HG03039 (cell line): Measurements from ENCODE around the gene PDE10A.
A peak's percentile ranks its signal among the peaks of the same experiment; 100 is the strongest.
"Not testable (repeated sequence)": the region's sequence is repeated elsewhere in the genome, so short reads cannot be mapped to it uniquely, and the experiment has no call there.

Source experiments
- ATAC-seq: cut with Tn5 transposase; IDR thresholded peaks from one replicate; pipeline ENCODE4 v1.9.1; 2021; ENCODE audit warnings: mild to moderate bottlenecking, moderate library complexity; ENCODE audit not compliant: unreplicated experiment

Gene PDE10A

DNA sequence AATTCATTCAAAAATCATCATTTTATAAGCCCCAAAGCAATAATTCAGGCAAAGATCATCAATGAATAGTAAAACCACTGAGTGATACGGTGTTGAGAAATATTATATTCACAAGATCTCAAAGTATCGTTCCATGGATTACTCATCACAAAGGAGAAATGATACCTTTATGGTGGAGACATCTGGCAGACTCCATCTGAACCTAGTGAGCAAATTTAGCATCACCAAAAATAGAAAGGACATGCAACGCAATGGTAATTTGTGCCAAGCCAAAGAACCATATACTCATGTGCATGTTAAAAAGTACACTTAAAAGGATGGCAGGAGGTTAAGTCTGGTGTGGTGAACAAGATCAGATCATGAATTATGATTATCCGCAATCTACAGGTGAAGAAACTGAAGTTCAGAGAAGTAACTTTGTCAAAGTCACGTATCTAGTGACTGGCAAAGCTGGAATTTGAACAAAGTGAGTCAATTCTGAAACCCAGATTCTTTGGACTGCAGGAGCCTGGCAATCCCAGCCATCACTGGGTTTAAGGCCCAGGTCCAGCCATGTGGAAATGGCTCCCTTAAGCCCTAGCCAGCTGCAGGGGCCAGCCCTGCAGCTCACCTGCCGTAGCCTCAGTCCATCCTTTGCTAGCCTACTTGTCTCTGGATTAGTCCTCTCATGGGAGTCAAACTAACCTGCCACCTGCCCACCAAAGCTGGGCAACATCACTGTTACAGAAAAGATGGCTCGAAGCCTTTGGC is 68.3 kb downstream of the PDE10A start:
- ATAC-seq: no peak

DNA sequence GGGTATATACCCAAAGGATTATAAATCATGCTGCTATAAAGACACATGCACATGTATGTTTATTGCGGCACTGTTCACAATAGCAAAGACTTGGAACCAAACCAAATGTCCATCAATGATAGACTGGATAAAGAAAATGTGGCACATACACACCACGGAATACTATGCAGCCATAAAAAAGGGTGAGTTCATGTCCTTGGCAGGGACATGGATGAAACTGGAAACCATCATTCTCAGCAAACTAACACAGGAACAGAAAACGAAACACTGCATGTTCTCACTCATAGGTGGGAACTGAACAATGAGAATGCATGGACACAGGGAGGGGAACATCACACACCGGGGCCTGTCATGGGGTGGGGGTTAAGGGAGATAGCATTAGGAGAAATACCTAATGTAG is 70.1 kb downstream of the PDE10A start:
- ATAC-seq: not testable (repeated sequence)

DNA sequence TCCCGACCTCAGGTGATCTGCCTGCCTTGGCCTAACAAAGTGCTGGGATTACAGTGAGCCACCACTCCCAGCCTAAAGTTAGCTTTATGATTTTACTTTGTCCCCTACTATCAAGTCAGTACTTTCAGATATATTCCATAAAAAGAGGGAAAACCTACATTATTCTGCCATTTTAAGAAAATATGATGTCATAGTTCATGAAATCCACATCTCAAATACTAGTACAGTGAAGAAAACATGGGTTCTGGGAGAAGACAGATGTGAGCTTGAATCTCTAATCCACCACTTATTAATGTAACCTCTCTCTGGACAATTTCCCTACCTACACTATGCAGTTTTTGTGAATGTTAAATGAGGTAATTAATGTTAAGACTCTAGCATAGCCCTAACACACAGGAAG is 74.5 kb downstream of the PDE10A start:
- no peak for ATAC-seq

DNA sequence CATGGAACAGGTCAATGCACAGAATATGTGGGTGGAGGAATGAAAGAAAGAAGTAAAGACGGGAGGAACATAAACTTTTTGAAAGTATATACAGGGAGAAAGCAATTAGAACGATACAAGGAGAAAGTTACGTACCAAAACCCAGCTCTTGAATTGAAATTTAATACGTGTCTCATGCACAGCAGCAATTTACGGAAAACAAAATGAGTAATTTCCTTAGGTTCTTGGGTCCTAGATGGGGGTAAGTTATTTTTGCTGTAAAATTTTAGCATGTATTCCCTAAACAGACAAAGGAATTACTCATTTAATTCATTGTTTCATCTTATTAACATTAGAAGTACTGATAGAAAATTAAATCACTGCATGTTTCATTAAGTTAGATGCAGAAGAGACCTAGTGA is 75.8 kb downstream of the PDE10A start:
- no peak for ATAC-seq

DNA sequence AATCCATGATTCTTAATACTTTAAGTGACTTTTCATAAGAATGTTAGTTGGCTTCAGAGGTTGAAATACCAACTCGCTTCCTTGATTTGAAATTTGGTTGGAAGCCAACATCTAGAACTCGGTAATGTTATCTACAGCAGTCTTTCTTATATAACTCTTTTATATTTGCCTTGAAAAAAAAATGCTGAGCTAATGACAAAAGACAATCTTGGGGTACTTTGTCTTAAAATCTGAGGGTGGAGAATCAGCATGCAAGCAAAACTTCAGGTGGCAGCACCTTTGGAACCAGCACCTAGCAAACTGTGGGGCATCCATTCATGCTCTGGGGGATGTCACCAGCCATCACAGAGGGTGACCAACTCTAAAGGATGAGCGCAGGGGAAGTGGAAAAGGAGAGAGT is 76.3 kb downstream of the PDE10A start:
- no peak for ATAC-seq

DNA sequence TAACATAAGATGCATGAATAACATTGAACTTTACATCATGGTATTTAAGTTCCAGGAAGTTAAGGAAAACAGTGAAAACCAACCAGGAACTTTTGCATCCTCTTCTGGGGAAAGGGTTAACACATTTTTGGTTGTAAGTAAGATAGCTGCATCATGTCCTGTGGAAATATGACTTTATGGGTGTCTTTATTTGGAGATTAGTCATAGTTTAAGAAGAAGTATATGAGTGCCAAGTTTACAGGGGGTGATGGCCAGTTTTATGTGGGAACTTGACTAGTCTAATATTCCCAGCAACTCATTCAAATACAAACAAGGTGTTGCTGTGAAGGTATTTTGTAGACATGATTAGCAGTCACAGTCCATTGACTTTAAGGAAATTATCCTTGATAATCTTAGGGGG is 78.0 kb downstream of the PDE10A start:
- no peak for ATAC-seq

DNA sequence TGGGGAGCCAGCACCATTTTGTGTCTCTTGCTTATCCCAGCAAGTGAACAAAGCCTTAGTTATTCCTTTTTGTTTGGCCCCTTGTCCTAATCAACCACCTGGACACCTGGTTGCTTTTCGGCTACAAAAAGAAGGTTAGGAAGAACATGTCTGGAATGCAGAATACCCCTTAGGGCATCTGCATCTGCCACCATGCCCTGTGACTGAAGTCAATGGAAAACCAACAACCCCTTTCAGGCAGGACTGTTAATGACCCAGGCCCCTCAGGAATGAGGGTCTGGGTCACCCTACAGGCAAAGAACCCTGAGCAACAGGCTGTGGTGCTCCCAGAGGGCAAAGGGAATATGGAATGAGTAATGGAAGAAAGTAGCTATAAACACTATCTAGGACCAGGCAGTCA is 78.5 kb downstream of the PDE10A start:
- no peak for ATAC-seq

DNA sequence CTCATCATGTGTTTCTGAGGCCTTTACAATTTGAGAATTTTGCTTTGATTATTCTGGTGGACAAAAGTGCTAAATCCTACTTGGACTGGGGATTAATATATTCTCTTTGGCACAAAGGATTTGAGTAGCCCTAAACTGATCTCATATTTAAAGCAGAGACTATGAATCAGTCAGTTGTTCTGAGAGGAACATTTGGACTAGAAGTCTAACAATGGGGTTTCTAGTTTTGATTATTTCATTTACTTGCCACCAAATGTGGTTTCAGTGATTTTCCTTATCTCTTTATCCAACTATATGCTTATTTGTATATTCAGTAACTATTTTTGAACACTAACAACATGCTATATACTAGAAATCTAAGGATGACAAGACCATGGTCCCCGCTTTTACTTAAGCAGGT is 81.4 kb downstream of the PDE10A start:
- ATAC-seq: no peak

DNA sequence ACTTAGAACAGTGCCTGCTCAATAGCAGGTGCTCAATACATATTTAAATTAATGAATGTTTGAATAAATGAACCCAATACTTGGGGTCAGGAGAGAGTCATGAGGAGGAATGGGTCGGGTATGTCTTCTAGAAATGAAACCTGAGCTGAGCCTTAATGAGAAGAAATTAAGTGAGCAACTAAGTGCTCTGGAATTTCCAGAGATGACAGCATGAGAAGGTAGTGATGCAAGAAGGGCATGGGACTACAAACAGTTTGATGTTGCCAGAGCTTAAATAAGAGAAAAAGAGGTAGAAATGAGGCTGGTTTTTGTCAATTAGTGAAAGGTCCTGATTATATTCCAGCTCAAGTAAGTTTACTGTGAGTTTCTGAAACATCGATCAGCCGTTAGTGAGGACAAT is 82.9 kb downstream of the PDE10A start:
- no peak for ATAC-seq

DNA sequence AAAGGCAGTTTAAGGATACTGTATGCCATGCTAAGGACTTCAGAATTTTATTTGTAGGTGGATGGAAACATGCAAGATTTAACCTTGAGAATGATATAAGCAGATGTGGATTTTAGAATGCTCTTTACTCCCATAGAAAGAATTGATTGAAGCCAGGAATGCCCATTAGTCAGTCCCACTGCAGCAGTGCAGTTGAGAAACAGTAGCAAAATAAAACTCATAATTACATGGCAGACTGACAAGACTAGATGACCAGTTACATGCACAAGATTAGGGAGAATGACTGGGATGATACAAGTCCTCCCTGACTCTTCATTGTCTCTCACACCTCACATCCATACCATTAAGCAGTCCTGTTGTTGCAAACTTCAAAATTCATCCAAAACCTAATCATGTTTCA is 83.9 kb downstream of the PDE10A start:
- no peak for ATAC-seq

DNA sequence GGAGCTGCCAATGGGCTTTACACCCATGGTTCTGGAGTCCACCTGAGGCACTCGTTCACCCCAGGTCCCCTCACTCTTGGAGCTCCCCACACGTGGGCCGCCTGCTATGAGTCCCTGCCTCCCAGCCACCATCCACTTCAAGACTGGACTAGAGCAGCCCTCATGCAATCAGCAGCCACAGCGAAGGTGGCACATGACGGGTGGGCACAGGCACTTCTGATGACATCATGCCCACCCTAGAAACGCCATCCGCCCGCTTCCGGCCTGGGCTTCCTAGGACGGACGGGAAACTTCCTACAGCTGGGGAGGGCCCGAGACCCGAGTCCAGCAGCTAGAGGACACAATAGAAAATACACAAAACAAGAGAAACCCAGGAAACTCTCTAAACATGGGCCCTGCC is 85.5 kb downstream of the PDE10A start:
- no peak for ATAC-seq

DNA sequence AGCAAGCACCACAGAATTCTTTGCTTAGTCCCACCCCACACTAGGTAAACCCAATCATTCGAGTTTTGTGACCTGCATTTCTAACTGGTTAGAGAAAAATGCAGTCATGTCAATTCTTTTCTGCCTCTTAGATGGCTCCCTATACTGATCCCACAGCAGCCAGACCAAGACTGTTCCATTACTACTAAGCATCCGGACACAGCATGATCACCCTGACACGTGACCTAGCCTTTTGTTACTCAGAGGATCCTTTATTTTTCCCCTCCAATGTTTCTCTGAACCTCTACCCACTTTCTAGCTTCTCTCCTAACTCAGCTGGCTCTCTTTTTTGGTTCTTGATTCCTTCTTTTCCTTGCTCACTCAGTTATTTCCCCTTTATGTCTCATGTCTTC is 87.9 kb downstream of the PDE10A start:
- ATAC-seq: no peak

DNA sequence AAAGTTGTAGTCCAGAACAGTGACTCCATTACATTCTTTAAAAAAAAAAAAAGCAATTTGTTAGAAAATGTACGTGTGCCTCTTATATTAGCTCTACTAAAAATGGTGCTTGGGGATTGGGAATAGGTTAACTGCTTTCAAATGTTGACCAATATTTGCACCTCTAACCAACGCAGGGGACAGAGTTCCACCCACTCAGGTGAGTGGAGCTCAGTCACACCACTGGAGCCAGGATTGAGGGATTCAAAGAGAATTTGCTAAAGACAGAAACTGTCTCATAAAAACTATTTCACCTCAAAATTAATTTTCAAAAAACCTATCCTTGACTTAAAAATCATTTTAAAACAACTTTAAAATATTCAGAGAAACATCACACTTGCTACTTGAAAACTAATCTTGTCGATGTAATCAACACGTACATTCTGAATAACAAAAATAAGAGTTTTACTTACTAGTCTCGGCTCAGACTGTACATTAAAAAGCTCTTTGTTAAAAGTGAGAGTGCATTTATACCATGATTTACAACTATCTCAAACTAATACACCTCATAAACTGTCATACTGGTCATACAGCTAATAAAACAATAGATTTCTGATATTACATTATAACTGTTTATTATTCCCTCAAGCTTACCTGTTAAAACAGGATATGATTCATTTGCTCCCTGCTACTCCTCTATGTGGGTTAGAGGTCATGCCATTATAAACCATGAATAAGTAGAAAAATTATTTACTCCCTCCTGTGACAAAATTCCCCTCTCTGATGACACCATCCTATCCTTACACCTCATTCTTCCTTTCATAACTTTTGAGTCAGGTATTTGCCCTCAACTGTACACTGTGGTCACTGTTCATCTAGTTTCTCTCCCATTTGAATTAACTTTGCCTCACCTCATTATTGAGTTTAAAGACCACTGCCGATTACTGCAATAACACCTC is 88.6 kb downstream of the PDE10A start:
- ATAC-seq: peak; percentile 37

DNA sequence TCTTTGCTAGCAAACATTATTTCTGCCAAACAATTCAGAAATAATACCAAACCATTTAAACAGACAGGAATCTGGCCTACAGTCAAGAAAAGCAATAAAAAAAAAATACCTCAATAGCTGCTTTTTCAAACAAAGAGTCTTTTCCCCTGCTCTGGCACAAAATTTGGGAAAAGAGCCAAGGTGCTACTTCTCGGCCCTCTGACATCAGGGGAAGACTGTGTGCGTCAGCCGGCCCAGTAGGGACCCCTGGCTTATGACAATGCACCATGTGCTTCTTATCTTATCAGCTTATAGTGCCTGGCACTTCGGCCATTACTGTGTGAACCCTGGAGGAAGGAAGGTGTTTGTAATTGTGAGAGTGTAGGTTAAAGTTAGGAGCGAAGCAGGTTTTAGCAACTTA is 89.4 kb downstream of the PDE10A start:
- no peak for ATAC-seq

DNA sequence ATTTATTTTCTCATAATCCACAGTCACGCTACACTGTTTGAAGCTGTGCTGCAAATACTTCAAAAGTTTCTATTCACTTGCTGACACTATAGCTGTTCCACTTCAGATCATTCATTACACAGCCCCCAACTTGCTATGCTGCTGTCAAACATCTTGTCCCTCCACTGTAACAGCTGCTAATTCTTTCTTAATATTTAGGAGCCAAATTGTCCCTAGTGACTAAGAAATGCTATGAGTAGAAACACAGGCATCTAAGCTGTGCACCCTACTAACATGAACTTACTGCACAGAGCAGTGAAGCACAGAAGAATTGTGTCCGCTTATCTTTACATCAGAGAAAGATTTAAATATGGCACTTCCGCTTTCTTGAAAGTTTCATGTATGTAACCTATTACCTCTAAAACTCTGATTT is 91.3 kb downstream of the PDE10A start:
- peak; percentile 59 for ATAC-seq

DNA sequence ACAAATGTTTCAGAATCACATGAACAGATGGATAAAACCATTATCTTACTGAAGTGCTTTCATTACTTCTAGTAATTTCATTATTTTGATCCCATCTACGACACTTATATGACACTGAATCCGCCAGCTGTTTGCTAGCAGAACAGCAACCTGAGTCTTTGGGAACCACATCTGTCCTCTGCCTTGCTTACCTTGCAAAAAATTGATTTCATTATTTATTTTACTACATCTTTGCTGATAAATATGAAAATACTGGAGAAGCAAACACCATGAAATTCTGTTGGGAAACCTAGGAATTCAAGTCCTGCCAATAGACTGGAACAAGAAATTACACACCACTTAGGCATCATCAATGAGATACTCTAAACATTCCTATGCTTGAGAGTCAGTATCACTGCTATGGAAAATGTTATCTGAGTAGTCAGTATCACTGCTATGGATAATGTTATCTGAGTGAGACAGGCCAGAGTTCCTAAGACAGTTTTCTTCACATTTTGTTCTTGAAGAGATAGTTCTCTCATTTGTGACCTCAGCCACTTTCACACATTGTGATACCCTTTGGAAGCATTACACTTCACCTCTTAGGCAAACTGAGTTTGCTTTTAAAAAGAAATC is 91.9 kb downstream of the PDE10A start:
- ATAC-seq: peak; percentile 4

DNA sequence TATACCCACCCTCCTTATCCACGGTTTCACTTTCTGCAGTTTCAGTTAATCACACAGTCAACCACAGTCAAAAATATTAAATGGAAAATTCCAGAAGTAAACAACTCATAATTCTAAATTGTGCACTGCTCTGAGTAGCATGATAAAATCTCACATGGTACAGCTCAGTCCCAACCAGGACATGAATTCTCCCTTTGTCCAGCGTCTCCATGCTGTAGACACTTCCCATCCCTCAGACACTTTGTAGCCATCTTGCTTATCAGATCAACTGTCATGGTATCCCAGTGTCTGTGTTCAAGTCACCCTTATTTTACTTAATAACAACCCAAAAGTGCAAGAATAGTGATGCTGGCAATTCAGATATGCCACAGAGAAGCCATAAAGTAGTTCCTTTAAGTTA is 94.7 kb downstream of the PDE10A start:
- ATAC-seq: no peak

DNA sequence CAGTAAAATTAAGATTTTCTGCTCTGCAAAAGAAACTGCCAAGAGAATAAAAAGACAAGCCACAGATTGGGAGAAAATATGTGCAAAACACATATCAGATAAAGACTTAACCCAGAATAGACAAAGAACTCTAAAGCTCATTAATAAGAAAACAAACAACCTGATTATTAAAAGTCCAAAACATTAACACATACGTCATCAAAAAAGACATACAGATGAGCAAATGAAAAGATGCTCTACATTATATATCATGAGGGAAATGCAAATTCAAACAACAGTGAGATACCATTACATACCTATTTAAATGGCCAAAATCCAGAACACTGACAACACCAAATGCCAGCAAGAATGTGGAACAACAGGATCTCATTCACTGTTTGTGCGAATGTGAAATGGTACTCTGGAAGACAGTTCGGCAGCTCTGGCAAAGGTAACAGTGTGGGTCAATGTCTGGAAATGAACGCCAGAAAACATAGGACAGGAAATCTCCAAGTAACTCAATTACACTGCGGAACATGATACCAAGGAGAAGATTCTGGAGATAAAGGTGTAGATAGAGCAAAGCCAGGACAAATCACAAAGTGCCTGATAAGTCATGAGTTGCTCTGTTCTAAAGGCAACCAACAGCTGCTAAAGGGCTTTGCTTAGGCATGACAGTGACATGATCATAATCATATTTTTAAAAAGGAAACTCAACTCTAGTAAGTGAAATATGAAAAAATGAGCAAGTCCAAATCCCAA is 96.8 kb downstream of the PDE10A start:
- ATAC-seq: no peak

DNA sequence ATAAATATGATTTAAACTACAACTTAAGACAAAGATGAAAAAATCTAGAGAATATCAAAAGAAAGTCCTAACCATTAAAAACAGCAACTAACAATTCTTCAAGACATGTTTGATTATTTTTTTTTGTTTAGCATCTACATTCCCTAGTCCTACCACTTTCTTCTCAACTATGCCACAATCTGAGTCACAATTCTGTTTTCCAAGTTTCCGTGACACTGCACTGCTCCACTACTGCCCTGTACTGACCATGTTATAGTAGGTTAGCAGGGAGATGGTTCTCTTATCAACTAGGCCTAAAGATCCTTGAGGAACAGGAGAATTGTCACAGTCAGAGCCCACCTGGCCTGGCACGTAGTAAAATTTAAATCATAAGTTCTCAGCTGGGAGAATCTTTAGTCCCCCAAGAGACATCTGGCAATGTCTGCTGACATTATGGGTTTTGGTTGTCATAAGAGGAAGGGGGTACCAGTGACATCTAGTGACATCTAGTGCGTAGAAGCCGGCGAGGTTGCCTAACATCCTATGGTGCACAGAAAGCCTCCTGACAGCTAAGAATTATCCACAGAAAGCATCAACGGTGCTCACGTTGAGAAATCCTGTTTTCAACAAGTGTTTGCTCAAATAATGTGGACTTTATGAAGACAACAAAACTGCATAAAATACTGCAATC is 100.5 kb downstream of the PDE10A start:
- no peak for ATAC-seq

DNA sequence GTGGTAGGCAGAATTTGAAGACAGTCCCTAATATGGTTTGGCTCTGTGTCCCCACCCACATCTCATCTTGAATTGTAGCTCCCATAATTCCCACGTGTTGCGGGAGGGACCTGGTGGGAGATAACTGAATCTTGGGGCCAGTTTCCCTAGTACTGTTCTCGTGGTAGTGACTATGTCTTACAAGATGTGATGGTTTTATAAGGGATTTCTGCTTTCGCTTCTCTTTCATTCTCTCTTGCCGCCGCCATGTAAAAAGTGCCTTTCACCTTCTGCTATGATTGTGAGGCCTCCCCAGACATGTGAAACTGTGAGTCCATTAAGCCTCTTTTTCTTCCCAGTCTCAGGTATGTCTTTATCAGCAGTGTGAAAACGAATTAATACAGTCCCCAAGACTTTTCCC is 103.4 kb downstream of the PDE10A start:
- no peak for ATAC-seq

DNA sequence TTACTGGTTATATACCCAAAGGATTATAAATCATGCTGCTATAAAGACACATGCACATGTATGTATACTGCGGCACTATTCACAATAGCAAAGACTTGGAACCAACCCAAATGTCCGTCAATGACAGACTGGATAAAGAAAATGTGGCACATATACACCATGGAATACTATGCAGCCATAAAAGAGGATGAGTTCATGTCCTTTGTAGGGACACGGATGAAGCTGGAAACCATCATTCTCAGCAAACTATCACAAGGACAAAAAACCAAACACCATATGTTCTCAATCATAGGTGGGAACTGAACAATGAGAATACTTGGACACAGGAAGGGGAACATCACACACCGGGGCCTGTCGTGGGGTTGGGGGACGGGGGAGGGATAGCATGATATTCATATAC is 104.9 kb downstream of the PDE10A start:
- not testable (repeated sequence) for ATAC-seq
